PC-9 (cell line): ENCODE data around the gene LRRC4C. TPM values are rescaled to one million over a fixed set of nuclear protein-coding genes. Genes with fewer than 3 reads are reported as not detected.

ENCODE experiments used
- BruUV-seq: library from RNA; stranded (reverse); fragments of 400-500 nt; replicated peaks from 2 replicates; lab custom pipeline; 2021; lab: Mats Ljungman, UMichigan
- CTCF ChIA-PET: fragments of 300-600 bp; sonication (Branson Sonifier 250); formaldehyde crosslinking; loops from one replicate; lab custom pipeline; 2022; ENCODE audit warnings: antibody characterized with exemption; lab: Charles Lee
- POLR2A ChIA-PET: fragments of 300-600 bp; sonication (Branson Sonifier 250); formaldehyde crosslinking; loops from one replicate; lab custom pipeline; 2022; ENCODE audit warnings: antibody characterized with exemption; ENCODE audit not compliant: unreplicated experiment; lab: Charles Lee
- DNase-seq, 2 experiments: peaks; one replicate each; pipeline versions ENCODE4 v3.0.0 to v3.0.0-alpha.2; 2015 to 2022; ENCODE audit warnings: mixed read lengths in 1 of 2
- H2AFZ ChIP-seq: fragments of 200-600 bp; sonication (generic); 2 replicates; pipeline ENCODE4 v1.8.1; 2017; ENCODE audit warnings: antibody characterized with exemption
- H3F3A ChIP-seq: fragments of 200-600 bp; sonication (generic); 2 replicates; pipeline ENCODE4 v1.8.1; 2017; ENCODE audit warnings: antibody characterized with exemption, mild to moderate bottlenecking, low read depth; ENCODE audit not compliant: insufficient read depth
- H3K27ac ChIP-seq: fragments of 200-600 bp; sonication (generic); 2 replicates; pipeline ENCODE4 v1.6.1; 2016; ENCODE audit warnings: mixed run types
- H3K27me3 ChIP-seq: fragments of 200-600 bp; sonication (generic); 2 replicates; pipeline ENCODE4 v1.6.1; 2016; ENCODE audit warnings: low read depth, mixed run types; ENCODE audit not compliant: insufficient read depth
- H3K36me3 ChIP-seq: fragments of 200-600 bp; sonication (generic); 2 replicates; pipeline ENCODE4 v1.6.1; 2016; ENCODE audit warnings: low read depth, mixed run types
- H3K4me1 ChIP-seq: fragments of 200-600 bp; sonication (generic); replicated peaks from 2 replicates; pipeline ENCODE4 v1.6.1; 2016; ENCODE audit warnings: mixed run types; ENCODE audit not compliant: insufficient read depth
- H3K4me2 ChIP-seq: fragments of 200-600 bp; sonication (generic); 2 replicates; pipeline ENCODE4 v1.6.1; 2017; ENCODE audit warnings: mixed run types
- H3K4me3 ChIP-seq: fragments of 200-600 bp; sonication (generic); 2 replicates; pipeline ENCODE4 v1.6.1; 2016; ENCODE audit warnings: mixed run types
- H3K79me2 ChIP-seq: fragments of 200-600 bp; sonication (generic); 2 replicates; pipeline ENCODE4 v1.6.1; 2017; ENCODE audit warnings: low read depth, mixed run types
- H3K9me2 ChIP-seq: fragments of 200-600 bp; sonication (generic); 2 replicates; pipeline ENCODE4 v1.8.1; 2017; ENCODE audit warnings: mild to moderate bottlenecking; ENCODE audit not compliant: insufficient read depth
- H3K9me3 ChIP-seq: fragments of 200-600 bp; sonication (generic); 2 replicates; pipeline ENCODE4 v1.8.1; 2016; ENCODE audit warnings: low read depth; ENCODE audit not compliant: insufficient read depth
- H4K20me1 ChIP-seq: fragments of 200-600 bp; sonication (generic); 2 replicates; pipeline ENCODE4 v1.8.1; 2017; ENCODE audit not compliant: insufficient read depth
- EZH2 ChIP-seq: fragments of 200-600 bp; sonication (generic); IDR thresholded peaks from 2 replicates; pipeline ENCODE4 v1.8.0; 2017; ENCODE audit warnings: antibody characterized with exemption, low read depth
- intact Hi-C: fragments of 100-400 bp; cut with micrococcal nuclease; formaldehyde crosslinking; loops from one replicate; pipeline ENCODE4 v1.10.0; 2022; ENCODE audit not compliant: unreplicated experiment
- total RNA-seq: library from RNA; stranded (reverse); gene quantifications from 2 replicates; pipeline ENCODE4 v1.2.3, GENCODE V29; 2021
- TF ChIP-seq, protein P1 (sequence below): fragments of 200-600 bp; sonication (generic); conservative IDR thresholded peaks from 2 replicates; pipeline ENCODE4 v1.6.1; 2017; ENCODE audit warnings: mixed run types, antibody characterized with exemption, mild to moderate bottlenecking, moderate library complexity

LRRC4C gene
- total RNA-seq, 1 experiment from 2014 or later: not detected

DNA sequence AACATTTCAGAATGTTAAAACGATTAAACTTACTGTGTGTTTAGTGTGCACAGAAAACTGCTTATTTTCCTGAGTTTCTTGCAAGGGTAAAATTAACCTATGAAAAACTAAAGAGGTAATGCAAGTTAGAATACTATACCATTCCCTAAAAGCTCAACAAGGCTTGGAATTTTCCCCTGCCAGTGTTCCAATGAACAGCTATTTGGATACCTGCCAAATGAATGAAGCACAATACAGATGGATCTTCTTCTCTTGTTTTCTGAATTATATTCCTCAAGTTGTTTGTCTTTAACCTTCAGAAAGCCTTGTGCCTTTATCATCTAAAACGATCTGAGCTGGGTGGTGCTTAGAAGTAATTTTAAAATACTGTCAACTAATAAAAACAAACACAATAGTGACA is 204.5 kb downstream of the LRRC4C start:
- no peak for DNase-seq
- Histone ChIP-seq H3K4me2 (no peak overlapping the region), H3K9me2 (no peaks in the 10 kb centered on the region), H2AFZ (no peak overlapping the region), H3K27ac (no peak overlapping the region), H3K4me1 (no peaks in the 10 kb centered on the region), H3K36me3 (no peaks in the 10 kb centered on the region), H4K20me1 (no peaks in the 10 kb centered on the region), H3K4me3 (no peak overlapping the region), H3K27me3 (no peaks in the 10 kb centered on the region), H3K9me3 (no peaks in the 10 kb centered on the region), H3F3A (no peaks in the 10 kb centered on the region), H3K79me2 (no peaks in the 10 kb centered on the region)
- no TSS peak for BruUV-seq
- ChIA-PET CTCF (no interaction called here), POLR2A (interaction anchor here (0.6 kb wide), 1 partner anchor 13 kb away, joined by 5 read pairs; no protein-coding TSS in a partner anchor)
- intact Hi-C loops: no loop called here
- TF ChIP-seq, protein P1, sequence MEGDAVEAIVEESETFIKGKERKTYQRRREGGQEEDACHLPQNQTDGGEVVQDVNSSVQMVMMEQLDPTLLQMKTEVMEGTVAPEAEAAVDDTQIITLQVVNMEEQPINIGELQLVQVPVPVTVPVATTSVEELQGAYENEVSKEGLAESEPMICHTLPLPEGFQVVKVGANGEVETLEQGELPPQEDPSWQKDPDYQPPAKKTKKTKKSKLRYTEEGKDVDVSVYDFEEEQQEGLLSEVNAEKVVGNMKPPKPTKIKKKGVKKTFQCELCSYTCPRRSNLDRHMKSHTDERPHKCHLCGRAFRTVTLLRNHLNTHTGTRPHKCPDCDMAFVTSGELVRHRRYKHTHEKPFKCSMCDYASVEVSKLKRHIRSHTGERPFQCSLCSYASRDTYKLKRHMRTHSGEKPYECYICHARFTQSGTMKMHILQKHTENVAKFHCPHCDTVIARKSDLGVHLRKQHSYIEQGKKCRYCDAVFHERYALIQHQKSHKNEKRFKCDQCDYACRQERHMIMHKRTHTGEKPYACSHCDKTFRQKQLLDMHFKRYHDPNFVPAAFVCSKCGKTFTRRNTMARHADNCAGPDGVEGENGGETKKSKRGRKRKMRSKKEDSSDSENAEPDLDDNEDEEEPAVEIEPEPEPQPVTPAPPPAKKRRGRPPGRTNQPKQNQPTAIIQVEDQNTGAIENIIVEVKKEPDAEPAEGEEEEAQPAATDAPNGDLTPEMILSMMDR: no peak
- TF ChIP-seq EZH2: no peak

DNA sequence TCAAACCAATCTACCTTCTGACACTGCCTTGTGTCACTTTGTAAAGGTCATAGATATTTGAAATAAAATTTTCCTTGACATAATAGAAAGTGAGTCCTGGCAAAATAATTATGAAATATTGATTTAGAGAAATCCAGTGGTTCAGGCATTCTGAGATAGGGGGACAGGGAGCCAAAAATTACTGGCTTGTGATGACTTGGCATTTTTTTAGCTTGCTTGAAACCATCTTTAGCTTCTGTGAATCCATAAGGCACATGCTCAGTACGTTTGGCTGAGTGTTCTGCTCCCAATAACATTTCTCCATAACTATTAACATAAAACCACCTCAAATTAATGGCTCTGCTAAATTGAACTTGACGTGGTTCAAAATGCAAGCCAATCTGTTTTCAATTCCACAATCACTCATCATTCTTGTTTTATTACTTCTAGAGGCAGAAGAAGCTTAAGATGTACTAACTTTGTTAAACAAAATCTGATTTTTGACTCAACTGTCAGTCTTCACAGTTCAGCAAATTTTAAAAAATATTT is 209.0 kb downstream of the LRRC4C start:
- ChIA-PET POLR2A (no interaction called here), CTCF (no interaction called here)
- H3K27me3 ChIP-seq: no peaks in the 10 kb centered on the region
- no peaks in the 10 kb centered on the region for H3K9me2 ChIP-seq
- BruUV-seq: no TSS peak
- no peaks in the 10 kb centered on the region for H3K4me1 ChIP-seq
- H3K79me2 ChIP-seq: no peaks in the 10 kb centered on the region
- no peak overlapping the region for H3K4me3 ChIP-seq
- H3K36me3 ChIP-seq: no peaks in the 10 kb centered on the region
- H4K20me1 ChIP-seq: no peaks in the 10 kb centered on the region; the same call in 1 of the 2 replicates
- TF ChIP-seq EZH2: no peak
- TF ChIP-seq, protein P1: no peak
- no peak overlapping the region for H2AFZ ChIP-seq
- no peaks in the 10 kb centered on the region for H3K9me3 ChIP-seq
- H3K4me2 ChIP-seq: no peak overlapping the region
- DNase-seq: no peak
- no peaks in the 10 kb centered on the region for H3F3A ChIP-seq
- intact Hi-C loops: no loop called here
- no peak overlapping the region for H3K27ac ChIP-seq

DNA sequence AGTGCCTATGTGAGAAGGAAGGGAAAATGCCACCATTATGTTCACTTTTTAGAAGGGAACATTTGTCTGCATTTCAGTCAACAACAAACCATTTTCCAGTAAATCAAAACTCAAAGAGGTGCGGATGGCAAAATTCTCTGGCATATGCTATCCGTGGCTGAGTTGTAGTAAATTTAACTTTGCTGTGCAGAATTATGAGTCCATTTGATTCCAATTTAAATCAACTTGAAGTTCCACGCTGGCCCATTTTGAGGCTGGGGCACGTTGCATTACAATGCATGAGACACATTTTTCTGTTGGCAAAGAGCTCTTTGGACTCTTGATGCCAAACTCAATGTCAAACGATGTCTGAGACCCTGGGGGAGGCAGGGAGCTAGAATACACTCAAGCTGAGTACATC is 211.8 kb downstream of the LRRC4C start:
- BruUV-seq: no TSS peak

More for the DNA sequence above, 211.8 kb downstream of the LRRC4C start:
- Histone ChIP-seq H4K20me1 (no peaks in the 10 kb centered on the region; the same call in 1 of the 2 replicates), H3K27ac (no peak overlapping the region), H3K4me1 (no peaks in the 10 kb centered on the region), H3K4me3 (no peak overlapping the region), H3K9me3 (no peaks in the 10 kb centered on the region), H3F3A (no peaks in the 10 kb centered on the region), H3K36me3 (no peaks in the 10 kb centered on the region), H3K4me2 (no peak overlapping the region), H3K79me2 (no peaks in the 10 kb centered on the region), H2AFZ (no peak overlapping the region), H3K9me2 (no peaks in the 10 kb centered on the region), H3K27me3 (no peaks in the 10 kb centered on the region)
- CTCF ChIA-PET: no interaction called here
- intact Hi-C loops: no loop called here
- TF ChIP-seq, protein P1: no peak
- TF ChIP-seq EZH2: no peak
- POLR2A ChIA-PET: no interaction called here
- DNase-seq: no peak
